Measurements from ENCODE around the gene TBC1D24.
A peak's percentile ranks its signal among the peaks of the same experiment; 100 is the strongest.

GRCh38 chr16:2507052-2507659 is 32.2 kb downstream of the TBC1D24 start:
- no peak for TF ChIP-seq POLR2A (IDR thresholded peaks at IDR 0.05)
- TF ChIP-seq, protein P1, sequence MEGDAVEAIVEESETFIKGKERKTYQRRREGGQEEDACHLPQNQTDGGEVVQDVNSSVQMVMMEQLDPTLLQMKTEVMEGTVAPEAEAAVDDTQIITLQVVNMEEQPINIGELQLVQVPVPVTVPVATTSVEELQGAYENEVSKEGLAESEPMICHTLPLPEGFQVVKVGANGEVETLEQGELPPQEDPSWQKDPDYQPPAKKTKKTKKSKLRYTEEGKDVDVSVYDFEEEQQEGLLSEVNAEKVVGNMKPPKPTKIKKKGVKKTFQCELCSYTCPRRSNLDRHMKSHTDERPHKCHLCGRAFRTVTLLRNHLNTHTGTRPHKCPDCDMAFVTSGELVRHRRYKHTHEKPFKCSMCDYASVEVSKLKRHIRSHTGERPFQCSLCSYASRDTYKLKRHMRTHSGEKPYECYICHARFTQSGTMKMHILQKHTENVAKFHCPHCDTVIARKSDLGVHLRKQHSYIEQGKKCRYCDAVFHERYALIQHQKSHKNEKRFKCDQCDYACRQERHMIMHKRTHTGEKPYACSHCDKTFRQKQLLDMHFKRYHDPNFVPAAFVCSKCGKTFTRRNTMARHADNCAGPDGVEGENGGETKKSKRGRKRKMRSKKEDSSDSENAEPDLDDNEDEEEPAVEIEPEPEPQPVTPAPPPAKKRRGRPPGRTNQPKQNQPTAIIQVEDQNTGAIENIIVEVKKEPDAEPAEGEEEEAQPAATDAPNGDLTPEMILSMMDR (IDR thresholded peaks at IDR 0.05): peak in 4 of 6 experiments; percentile 7 to 54 (median 43)
